Midbrain (tissue), 1 donor: Measurements from ENCODE around the gene GALNT18.

Source experiments
- DNase-seq: peaks from one replicate; lab custom pipeline; 2025; lab: John Stamatoyannopoulos, UW

Gene GALNT18

GRCh38 chr11:11532574-11532973, 89.2 kb downstream of the GALNT18 start:
- no peak for DNase-seq

DNA sequence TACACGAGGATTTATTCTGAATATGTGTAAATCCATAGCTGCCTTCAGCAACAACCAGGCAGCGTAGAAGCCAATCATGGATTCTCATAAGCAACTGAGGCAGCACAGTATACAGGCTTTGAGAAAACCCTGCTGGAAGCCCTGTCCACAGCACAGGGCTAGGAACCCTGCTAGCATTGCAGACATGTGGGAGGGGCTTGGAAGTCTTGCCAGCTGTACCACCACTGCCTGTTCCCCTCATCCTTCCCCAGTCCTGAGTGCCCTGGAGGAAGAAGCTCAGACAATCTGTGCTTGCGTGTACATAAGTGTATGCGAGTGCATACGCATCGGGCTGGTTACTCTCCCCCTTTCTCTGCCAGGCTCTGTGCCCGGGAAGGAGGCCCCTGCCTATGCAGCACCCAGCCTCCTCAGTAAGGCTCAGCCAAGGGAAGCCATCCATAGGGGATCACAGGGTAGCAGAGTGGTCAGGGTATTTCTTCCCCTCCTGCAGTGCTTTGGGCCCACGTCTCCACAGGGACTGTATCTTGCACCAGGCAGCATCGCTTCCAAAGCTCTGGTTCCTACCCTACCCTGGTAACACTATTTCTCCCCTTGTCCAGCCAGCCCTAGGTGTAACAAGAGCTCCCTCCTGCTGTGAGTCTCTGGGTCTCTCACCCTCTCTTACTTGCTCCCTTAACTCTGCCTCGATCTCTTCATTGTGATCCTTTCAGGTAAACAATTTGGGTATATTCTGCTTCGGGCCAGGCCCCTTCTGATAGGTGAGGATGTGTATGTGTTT, 90.5 kb downstream of the GALNT18 start:
- DNase-seq, result no peak

- DNase-seq, result no peak
Observed at GRCh38 chr11:11528986-11529385, 92.8 kb downstream of the GALNT18 start.

DNA sequence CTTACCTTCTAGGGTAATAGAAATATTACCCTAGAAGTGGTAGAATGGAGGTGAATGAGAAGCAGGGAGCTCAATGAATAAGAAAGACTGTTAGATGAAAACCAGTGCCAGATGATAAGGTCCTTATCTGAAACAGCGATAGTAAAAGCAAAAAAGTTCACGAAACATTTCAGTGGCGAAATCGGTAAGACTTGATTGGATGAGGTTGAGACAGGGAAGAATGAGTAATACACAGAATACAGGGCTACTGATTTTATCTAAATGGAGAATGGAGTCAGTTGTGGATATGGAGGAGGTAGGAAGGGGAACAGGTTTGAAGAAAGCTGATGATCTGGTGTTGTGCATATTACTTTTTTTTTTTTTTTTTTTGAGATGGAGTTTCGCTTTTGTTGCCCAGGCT, 96.5 kb downstream of the GALNT18 start:
- no peak for DNase-seq

DNA sequence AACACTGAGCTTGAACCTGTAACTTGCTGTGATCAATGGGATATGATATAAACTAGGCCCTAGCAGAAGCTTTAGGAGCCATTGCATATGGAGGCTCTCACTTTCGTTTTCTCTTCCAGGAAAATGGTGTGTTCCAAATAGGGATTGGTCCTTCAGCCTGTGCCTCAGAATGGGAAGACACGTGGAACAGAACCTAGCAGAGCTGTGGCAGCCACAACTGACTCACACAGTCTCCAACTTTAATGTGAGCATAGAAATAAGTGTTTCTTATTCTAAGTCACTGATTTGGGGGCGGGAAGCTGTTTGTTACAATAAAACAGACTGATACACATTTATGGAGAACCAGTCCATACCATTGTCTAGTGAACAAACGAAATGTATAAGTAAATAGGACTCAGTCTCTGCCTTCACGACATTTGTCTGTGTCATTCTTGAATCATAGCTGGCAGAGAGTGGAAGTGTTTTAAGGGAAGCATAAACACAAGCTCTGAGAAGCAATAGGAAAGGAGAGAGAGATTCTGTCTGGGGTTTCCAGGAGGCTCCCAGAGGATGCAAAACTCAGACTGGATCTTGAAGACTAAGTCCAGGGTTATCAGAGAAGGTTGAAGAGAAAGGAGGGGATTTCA, 97.3 kb downstream of the GALNT18 start:
- DNase-seq, result no peak

DNA sequence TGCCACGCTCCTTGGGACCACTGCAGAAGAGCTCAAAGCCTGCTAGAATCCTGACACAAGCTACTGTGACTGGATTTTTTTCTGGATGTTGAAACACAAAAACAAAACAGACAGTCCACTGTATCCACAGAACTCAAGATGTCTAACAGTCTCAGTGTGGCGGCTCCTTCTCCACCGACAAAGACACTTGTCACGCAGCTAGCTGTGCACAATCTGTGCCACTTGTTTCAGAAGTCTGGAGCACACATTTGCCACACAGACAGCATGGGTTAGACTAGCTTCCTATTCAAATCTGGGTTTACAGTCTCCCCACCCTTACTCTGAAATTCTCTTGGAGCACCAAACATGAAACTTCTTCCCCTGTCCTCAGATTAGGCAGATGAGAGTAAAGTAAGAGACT, 99.2 kb downstream of the GALNT18 start:
- no peak for DNase-seq

DNA sequence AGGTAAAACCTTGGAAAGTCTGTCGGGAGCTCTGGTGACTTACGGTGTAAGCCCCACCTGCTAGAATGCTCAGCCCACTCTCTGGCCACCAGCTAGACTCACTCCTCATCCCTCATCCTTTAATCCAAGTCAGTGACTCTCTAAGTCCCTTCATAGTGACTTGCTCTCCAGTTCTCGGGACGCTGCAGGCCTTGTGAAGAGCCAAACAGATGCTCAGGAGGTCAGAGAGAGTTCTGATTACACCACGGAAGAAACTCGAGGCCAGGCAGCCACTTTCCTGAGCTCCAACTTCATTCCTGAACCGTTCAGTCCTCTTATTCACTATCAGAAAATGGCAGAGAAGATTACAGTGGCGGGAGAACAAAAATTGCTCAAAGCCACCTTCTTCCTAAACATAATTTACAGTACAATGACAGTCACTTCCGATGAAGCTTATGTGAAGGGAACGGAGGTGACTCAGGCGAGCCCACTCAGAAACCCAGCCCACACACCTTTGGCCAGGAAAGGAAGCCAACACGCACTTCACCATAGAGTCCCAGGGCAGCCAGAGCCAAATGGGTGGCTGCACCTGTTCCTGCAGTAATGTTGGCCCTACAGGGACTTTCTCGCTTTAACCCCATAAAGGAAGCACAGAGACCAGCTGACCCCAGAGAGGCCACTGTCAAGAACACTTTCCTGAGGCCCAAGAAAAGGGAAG, 100.4 kb downstream of the GALNT18 start:
- DNase-seq, result no peak

DNA sequence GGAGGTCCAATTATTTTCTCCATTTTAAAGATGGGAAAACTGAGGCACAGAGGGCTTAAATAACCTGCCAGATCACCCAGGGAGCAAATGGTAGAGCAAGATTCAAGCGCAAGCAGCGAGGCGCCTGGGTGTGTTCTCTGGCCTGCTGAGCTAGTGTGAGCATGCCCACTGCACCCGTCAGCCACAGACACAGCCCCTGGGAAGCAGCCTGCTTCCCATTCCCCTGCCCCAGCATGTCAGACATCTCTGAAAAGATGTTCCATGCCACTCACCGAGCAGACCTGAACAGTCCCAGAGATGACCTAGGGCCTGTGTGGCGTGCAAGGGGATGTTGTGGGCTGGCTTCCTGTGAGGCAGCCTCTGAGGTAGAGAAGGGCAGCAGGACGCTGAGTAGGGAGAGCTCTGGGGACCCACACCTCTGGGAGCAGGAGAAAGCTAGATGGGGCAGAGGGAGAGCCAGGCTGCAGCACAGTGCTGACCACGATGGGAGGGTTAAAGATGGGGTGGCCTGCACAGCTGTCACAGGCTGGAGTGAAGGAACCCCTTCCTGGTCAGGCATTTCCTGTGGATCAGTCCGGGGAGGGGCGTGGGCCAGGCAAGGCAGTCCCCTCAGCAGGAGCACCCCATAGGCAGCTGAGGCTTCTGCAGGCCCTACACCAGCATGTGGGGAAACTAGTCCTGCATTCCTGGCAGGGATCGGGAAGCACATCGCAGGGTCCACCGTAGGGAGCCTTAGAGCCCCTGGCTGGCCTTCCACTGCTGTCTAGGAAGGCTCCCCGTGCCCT, 101.4 kb downstream of the GALNT18 start:
- DNase-seq, result no peak

DNA sequence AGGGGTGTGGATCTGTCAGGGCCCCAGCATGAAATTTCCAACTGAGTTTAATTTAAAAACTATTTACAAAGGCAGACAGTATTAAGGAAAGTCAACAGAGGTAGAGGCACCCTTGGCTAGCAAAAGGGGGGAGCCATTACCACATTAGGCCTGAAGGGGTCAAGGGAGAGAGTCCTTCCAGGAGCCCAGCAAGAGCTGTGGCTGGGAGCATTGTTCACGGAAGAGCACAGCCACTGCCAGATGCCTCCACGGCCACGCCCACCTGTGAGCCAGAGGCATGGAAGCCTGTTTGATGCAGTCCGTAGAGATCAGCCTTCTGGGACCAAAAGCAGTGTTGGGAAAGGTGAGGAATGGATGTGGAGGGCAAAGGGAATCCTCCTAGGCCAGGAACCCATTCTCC, 102.6 kb downstream of the GALNT18 start:
- no peak for DNase-seq

DNA sequence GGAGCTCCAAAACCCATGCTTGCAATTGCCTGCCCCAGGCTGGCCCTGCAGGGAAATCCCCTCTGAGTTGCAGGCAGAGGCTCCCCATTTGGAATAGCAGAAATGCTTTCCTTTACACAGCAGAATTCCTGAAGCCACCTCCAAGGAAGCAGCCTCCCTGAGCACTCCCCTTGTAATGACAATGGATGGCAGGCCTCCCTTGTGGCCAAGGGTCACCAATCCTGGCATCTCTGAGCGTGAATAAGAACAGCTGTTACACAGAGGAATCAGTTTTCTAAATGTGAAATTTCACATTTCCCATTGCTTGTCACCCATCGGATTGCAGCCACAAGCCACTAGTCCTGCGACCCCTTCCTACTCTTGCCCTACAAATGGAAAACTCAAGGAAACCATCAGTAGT, 107.6 kb downstream of the GALNT18 start:
- DNase-seq, result no peak

GRCh38 chr11:11513422-11513821, 108.4 kb downstream of the GALNT18 start:
- DNase-seq, result no peak

DNA sequence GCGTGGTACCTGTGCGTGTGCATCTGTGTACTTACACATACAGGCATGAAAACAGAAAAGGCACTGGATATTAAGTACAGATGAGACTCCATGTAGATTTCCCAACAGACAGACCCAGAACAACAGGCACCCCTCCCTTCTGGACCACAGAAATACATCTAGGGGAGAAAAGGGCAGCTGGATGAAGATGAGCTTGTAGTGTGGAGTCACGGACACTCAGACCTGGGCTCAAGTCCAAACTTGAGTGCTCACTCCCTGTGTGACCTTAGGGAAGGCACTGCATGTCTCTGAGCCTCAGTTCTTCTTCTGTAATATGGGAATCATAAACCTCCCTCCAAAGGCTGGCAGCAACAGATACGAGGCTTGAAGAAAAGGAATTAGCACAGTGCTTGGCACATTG, 108.9 kb downstream of the GALNT18 start:
- no peak for DNase-seq

GRCh38 chr11:11512502-11512901, 109.3 kb downstream of the GALNT18 start:
- DNase-seq, result no peak

DNA sequence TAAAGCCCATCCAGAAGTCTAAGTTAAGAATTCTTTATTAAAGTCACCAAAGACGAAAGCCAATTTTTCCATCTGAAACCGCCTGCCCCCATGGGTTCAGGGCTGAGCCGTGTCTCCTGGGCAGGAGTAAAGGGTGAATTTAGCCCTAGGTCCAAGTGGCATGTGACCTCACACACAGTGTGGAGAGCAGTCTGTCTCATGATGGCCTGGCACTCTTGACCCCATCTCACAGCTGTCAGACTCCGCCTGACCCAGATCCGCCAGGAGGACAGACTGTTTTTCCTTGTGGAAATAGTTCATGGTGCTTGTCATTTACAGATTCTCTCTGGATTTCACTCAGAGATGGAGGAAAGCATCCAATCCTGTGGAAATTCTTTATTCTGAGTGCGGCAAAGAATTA, 109.7 kb downstream of the GALNT18 start:
- DNase-seq, result no peak

GRCh38 chr11:11510939-11511338, 110.9 kb downstream of the GALNT18 start:
- DNase-seq, result peak; percentile 65

DNA sequence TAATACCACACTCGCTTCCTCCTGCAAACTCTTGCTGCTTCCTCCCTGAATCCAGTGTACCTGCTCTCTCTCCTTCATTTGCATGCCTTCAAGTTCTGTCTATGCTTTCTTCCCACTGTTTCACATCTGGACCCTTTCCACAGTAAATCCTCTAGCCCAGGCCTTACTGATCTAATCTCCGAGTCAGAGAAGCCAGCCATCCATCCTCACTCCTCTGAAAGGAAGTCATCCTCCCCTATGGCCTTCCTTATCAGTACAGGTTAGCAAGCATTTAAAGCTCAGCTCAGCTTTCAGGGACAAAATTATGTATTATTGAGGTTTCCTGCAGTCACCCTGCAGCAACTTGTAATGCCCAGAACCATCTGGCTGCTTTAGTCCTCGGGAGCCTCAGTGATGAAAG, 116.1 kb downstream of the GALNT18 start:
- DNase-seq, result no peak

GRCh38 chr11:11505190-11505589, 116.6 kb downstream of the GALNT18 start:
- no peak for DNase-seq

DNA sequence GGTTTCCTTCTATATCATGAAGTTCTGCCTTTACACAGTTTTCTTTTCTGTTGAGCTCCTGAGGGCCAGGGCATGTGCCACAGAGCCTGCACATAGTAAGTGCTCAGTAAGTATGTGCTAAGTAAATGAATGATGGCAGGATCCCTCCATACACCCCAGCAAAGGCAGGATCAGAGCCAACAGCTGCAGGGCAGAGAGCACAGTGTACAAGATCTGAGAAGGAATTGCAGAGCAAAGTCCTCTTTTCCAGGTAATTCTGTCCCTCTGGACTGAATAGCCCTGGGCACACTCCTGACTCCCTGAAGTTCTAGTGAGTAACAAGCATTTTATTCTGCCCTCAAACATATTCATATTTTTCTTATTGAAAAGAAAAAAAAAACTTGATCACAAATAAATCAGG, 117.7 kb downstream of the GALNT18 start:
- DNase-seq, result no peak

GRCh38 chr11:11502263-11502861, 119.4 kb downstream of the GALNT18 start:
- no peak for DNase-seq

DNA sequence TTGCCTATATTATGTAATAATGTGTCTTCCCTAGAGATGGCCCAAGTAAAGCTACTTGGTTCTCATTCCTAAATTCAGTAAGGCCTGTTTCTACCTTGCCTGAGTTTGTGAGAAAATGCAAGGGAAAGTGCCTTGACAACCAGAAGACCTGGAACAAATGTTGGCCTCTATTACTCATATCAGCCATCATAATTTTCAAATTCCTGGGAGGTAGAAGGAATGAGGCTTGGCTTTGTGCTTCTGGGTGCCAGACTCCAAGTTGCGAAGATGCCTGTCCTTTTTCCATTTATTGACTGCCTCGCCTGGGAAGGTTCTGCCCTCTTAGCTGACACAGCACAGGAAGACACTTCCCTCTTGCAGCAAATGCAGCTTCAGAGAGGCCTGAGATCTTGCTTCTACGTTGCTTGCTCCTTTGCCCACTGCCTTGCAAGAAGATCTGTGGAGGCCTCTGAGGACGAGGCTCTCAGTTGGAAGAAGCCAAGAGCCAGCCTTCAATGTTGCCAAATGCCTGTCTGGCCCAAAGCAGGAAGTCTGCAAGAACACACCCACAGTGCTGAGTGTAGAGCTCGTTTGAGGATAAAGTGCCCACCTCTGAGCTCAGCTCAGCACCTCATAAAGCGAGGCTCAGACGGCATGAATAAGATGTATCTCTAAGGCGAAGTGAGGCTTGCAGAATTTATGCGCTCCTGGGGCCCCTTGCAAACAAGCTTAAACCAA, 120.1 kb downstream of the GALNT18 start:
- DNase-seq, result no peak

- no peak for DNase-seq
Observed at GRCh38 chr11:11500744-11501487, 120.9 kb downstream of the GALNT18 start.
